Urinary bladder (tissue), 4 donors: ENCODE results near the gene RPL22. TPM values are rescaled to one million over a fixed set of nuclear protein-coding genes. Genes with fewer than 3 reads are reported as not detected.

Source experiments
- DNase-seq: peaks from one replicate; pipeline ENCODE4 v3.0.0-alpha.2; 2015; ENCODE audit errors: extremely low spot score
- H3K27ac ChIP-seq: one replicate; pipeline ENCODE4 v1.5.1; 2013; ENCODE audit warnings: low read depth, mild to moderate bottlenecking, moderate library complexity
- H3K36me3 ChIP-seq: one replicate; pipeline ENCODE4 v1.6.1; 2013; ENCODE audit warnings: mild to moderate bottlenecking, moderate library complexity; ENCODE audit not compliant: insufficient read depth
- H3K4me1 ChIP-seq: one replicate; pipeline ENCODE4 v1.6.1; 2013; ENCODE audit warnings: mild to moderate bottlenecking, moderate library complexity; ENCODE audit not compliant: insufficient read depth
- H3K4me3 ChIP-seq: one replicate; pipeline ENCODE4 v1.5.1; 2013; ENCODE audit warnings: low read depth, low read length
- WGBS: extraction: QIAGEN DNeasy Blood & Tissue Kit; methylation state at CpG from one replicate; pipeline ENCODE4 v1.1.7; 2013; 5-methylcytosine and 5-hydroxymethylcytosine counted together
- polyA plus RNA-seq: library from polyadenylated mRNA; stranded (reverse); fragments of 200-250 nt; gene quantifications from one replicate; pipeline ENCODE4 v1.2.3, GENCODE V29; 2013
- total RNA-seq: library from RNA; depleted of rRNA; stranded (reverse); fragments of >200 nt; gene quantifications from one replicate; pipeline ENCODE4 v1.2.3, GENCODE V29; 2014
- donor health status: healthy with polysubstance abuse.
- donor health status: healthy.

RPL22 gene
- total and polyA plus RNA-seq, 2 donors, result 229 to 509 TPM

- 78% methylated on average over 34 of the region's 34 CpGs for WGBS
- Histone ChIP-seq H3K4me3 (no peak overlapping the region), H3K36me3 (no peaks in the 10 kb centered on the region), H3K4me1 (no peaks in the 10 kb centered on the region), H3K27ac (no peak overlapping the region)
- DNase-seq, result no peak
Measured at GRCh38 chr1:6167391-6168303, 31.7 kb downstream of the RPL22 start.

GRCh38 chr1:6166655-6167390, 32.6 kb downstream of the RPL22 start:
- no peak overlapping the region for H3K27ac ChIP-seq
- WGBS, result 82% methylated on average over 19 of the region's 19 CpGs
- no peaks in the 10 kb centered on the region for H3K4me1 ChIP-seq
- no peak overlapping the region for H3K4me3 ChIP-seq
- no peaks in the 10 kb centered on the region for H3K36me3 ChIP-seq
- no peak for DNase-seq

- WGBS, result 58% methylated on average over 10 of the region's 10 CpGs
Measured at GRCh38 chr1:6166221-6166620, 33.2 kb downstream of the RPL22 start.

GRCh38 chr1:6165441-6165985, 33.9 kb downstream of the RPL22 start:
- Histone ChIP-seq H3K36me3 (no peaks in the 10 kb centered on the region), H3K27ac (no peak overlapping the region), H3K4me1 (no peaks in the 10 kb centered on the region), H3K4me3 (no peak overlapping the region)
- 68% methylated on average over 12 of the region's 12 CpGs for whole genome bisulfite sequencing
- no peak for DNase-seq

More at GRCh38 chr1:6166221-6166620, 33.2 kb downstream of the RPL22 start:
- DNase-seq, result no peak
- Histone ChIP-seq H3K27ac (no peak overlapping the region), H3K4me1 (no peaks in the 10 kb centered on the region), H3K36me3 (no peaks in the 10 kb centered on the region), H3K4me3 (no peak overlapping the region)

GRCh38 chr1:6165027-6165426, 34.4 kb downstream of the RPL22 start:
- DNase-seq, result no peak
- H3K36me3 ChIP-seq, result no peaks in the 10 kb centered on the region
- no peak overlapping the region for H3K4me3 ChIP-seq
- H3K27ac ChIP-seq, result no peak overlapping the region
- 64% methylated on average over 7 of the region's 7 CpGs for WGBS
- H3K4me1 ChIP-seq, result no peaks in the 10 kb centered on the region

GRCh38 chr1:6163973-6164617, 35.3 kb downstream of the RPL22 start:
- no peak overlapping the region for H3K4me3 ChIP-seq

GRCh38 chr1:6163191-6163972, 36.0 kb downstream of the RPL22 start:
- no peaks in the 10 kb centered on the region for H3K4me1 ChIP-seq
- no peak for DNase-seq
- no peaks in the 10 kb centered on the region for H3K36me3 ChIP-seq
- 78% methylated on average over 15 of the region's 15 CpGs for WGBS
- H3K4me3 ChIP-seq, result no peak overlapping the region
- H3K27ac ChIP-seq, result no peak overlapping the region

More at GRCh38 chr1:6163973-6164617, 35.3 kb downstream of the RPL22 start:
- Histone ChIP-seq H3K27ac (no peak overlapping the region), H3K36me3 (no peaks in the 10 kb centered on the region), H3K4me1 (no peaks in the 10 kb centered on the region)
- DNase-seq, result no peak
- 68% methylated on average over 19 of the region's 19 CpGs for WGBS

GRCh38 chr1:6162773-6163172, 36.6 kb downstream of the RPL22 start:
- WGBS, result 65% methylated on average over 13 of the region's 13 CpGs

GRCh38 chr1:6162341-6162740, 37.1 kb downstream of the RPL22 start:
- Histone ChIP-seq H3K4me1 (no peaks in the 10 kb centered on the region), H3K36me3 (no peaks in the 10 kb centered on the region), H3K27ac (no peak overlapping the region), H3K4me3 (no peak overlapping the region)
- WGBS, result 79% methylated on average over 7 of the region's 7 CpGs
- no peak for DNase-seq

More at GRCh38 chr1:6162773-6163172, 36.6 kb downstream of the RPL22 start:
- no peak overlapping the region for H3K27ac ChIP-seq
- no peak overlapping the region for H3K4me3 ChIP-seq
- H3K36me3 ChIP-seq, result no peaks in the 10 kb centered on the region
- no peak for DNase-seq
- no peaks in the 10 kb centered on the region for H3K4me1 ChIP-seq

GRCh38 chr1:6158181-6158580, 41.2 kb downstream of the RPL22 start:
- WGBS, result 74% methylated on average over 8 of the region's 8 CpGs
- H3K36me3 ChIP-seq, result no peaks in the 10 kb centered on the region
- no peak overlapping the region for H3K4me3 ChIP-seq
- H3K4me1 ChIP-seq, result no peaks in the 10 kb centered on the region
- no peak overlapping the region for H3K27ac ChIP-seq
- DNase-seq, result no peak

GRCh38 chr1:6157528-6158174, 41.7 kb downstream of the RPL22 start:
- DNase-seq, result no peak
- no peak overlapping the region for H3K27ac ChIP-seq
- H3K4me1 ChIP-seq, result no peaks in the 10 kb centered on the region
- no peaks in the 10 kb centered on the region for H3K36me3 ChIP-seq
- no peak overlapping the region for H3K4me3 ChIP-seq
- 69% methylated on average over 15 of the region's 15 CpGs for WGBS

- no peaks in the 10 kb centered on the region for H3K36me3 ChIP-seq
- no peaks in the 10 kb centered on the region for H3K4me1 ChIP-seq
- no peak overlapping the region for H3K27ac ChIP-seq
- no peak for DNase-seq
- WGBS, result 53% methylated on average over 2 of the region's 2 CpGs
- no peak overlapping the region for H3K4me3 ChIP-seq
Measured at GRCh38 chr1:6157132-6157527, 42.3 kb downstream of the RPL22 start.
